ENCODE results near the gene OCRL.

- no peak for TF ChIP-seq CTCF (conservative IDR thresholded peaks at IDR 0.05; ENCODE audit: low read depth, low read length)
- TF ChIP-seq EZH2 (IDR thresholded peaks at IDR 0.05; ENCODE audit: low read length, unreplicated experiment), result no peak
- no peak for TF ChIP-seq EZH2phosphoT487 (IDR thresholded peaks at IDR 0.05; ENCODE audit: borderline replicate concordance, low read length)
These were observed 96.2 kb downstream of the OCRL start for GRCh38 chrX:129636175-129636681.
